Activated CD4-positive, alpha-beta T cell treated with anti-CD3 and anti-CD28 coated beads for 4 hours (primary cell): ENCODE measurements around the gene HLA-DOB.
A peak's percentile ranks its signal among the peaks of the same experiment; 100 is the strongest.
"Not testable (repeated sequence)": the region's sequence is repeated elsewhere in the genome, so short reads cannot be mapped to it uniquely, and the experiment has no call there.

ENCODE experiments used
- DNase-seq, 2 donors: peaks; one replicate each; pipeline ENCODE4 v3.0.0-alpha.2; 2020

The HLA-DOB gene

GRCh38 chr6:32807020-32807580 lies 9.7 kb downstream of the HLA-DOB start:
- DNase-seq, result no peak

DNA sequence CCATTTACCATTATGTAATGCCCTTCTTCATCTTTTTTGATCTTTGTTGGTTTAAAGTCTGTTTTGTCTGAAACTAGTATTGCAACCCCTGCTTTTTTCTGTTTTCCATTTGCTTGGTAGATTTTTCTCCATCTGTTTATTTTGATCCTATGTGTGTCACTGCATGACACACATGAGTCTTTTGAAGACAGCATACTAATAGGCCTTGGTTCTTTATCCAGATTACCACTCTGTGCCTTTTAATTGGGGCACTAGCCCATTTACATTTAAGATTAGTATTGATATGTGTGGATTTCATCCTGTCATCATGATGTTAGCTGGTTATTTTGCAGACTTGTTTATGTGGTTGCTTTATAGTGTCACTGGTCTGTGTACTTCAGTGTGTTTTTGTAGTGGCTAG lies 11.4 kb downstream of the HLA-DOB start:
- not testable (repeated sequence) for DNase-seq

DNA sequence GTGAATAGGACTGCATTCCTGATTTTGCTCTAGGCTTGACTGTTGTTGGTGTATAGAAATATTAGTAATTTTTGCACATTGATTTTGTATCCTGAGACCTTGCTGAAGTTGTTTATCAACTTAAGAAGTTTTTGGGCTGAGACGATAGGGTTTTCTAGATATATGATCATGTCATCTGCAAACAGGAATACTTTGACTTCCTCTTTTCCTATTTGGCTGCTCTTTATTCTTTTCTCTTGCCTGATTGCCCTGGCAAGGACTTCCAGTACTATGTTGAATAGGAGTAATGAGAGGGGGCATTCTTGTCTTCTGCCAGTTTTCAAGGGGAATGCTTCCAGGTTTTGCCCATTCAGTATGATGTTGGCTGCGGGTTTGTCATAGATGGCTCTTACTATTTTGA lies 13.4 kb downstream of the HLA-DOB start:
- no peak for DNase-seq

DNA sequence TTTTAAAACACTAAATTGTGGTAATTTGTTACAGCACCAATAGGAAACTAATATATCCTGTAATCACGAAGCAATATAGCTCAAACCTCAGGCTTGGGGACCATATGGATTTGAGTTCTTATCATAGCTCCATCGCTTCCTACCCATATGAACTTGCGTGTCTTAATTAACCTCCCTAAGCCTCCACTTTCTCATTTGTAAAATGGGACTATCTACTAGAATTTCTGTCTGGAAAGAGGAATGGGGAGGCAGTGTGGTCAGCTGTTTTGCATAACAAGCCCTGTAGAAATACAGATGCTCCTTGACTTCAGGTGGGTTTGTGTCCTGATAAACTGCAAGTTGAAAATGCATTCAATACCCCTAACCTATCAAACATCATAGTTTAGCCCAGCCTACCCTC lies 17.1 kb downstream of the HLA-DOB start:
- DNase-seq, result no peak

DNA sequence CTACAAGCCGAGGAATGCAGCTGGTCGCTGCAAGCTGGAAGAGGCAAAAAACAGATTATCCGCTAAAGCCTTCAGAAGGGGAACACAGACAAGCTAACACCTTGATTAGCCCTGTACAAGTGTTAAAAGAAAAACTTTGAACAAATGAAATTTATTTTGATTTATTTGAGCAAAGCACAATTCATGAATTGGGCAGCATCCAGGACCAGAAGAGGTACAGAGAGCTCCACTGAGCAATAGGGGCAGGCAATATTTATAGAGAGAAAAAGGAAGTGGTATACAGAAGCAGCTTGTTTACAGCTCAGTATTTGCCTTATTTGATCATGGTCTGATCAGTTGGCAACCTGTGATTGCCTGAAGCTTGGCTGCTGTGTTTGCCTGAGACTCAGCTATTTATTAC lies 17.6 kb downstream of the HLA-DOB start:
- no peak for DNase-seq

- peak; percentile 57 to 82 for DNase-seq
Observed at GRCh38 chr6:32796848-32797776, 19.7 kb downstream of the HLA-DOB start.

DNA sequence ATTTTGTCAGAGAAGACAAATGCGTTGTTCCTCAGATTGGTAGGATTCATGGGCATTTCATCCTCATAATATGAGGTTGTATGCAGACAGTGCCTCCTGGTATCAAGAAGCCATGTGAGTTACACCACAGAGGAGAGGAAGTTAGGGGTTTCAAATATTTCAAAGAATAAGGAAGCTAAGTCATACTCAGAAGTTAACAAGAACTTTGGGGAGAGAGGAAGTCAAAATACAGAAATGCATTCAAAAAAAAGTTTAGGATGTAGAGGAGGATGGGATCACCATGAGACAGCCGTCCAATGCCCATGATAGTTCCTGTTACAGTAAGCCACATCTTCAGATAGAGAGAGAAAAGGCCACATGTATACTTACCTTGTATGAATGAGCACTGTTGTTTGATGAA lies 22.3 kb downstream of the HLA-DOB start:
- no peak for DNase-seq

DNA sequence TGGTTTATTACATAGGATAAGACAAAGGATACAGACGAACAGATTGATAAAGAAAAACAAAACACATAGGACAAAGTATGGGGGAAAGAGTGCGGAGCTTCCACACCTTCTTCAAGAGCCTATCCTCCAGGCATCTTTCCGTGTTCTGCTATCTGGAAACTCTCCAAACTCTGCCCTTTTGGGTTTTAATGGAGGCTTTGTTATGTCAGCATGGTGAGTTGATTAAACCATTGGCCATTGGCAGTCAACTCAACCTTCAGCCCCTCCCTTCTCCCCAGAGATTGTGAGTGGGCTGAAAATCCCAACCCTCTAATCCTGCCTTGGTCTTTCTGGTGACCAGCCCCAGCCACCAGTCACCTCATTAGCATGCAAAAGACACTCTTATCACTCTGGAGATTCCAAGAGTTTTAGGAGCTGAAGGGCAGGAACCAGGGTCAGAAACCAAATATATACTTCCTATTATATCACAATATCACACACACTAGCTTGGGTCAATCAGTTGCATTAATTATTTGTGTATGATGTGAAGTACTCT lies 23.8 kb downstream of the HLA-DOB start:
- DNase-seq, result no peak

- no peak for DNase-seq
Observed at GRCh38 chr6:32790306-32790705, 26.5 kb downstream of the HLA-DOB start.

GRCh38 chr6:32785781-32786533 lies 30.8 kb downstream of the HLA-DOB start:
- peak; percentile 9 to 39 for DNase-seq

DNA sequence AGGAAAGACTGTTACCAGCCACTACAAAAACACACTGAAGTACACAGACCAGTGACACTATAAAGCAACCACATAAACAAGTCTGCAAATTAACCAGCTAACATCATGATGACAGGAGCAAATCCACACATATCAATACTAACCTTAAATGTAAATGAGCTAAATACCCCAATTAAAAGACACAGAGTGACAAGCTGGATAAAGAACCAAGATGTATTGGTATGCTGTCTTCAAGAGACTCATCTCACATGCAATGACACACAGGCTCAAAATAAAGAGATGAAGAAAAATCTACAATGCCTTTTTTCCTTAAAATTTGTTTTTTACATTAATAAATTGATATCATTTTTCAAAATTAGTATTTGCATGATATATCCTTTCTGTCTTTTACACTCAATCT lies 33.9 kb downstream of the HLA-DOB start:
- DNase-seq, result not testable (repeated sequence)

DNA sequence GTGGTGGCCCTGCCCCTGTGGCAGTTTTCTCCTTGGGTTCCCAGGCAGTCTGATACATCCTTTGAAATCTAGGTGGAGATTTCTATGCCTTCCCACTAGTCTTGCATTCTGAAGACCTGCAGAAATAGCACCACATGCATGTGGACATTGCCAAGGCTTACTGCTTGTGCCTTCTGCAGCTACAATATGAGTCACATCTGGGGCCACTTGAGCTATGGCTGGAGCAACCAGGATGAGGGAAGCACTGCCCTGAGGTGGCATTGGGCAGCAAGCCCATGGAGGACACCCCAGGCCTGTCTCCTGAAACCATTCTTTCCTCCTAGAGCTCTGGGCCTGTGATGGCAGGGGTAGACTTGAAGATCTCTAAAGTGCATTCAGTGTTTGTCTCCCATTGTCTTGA lies 37.8 kb downstream of the HLA-DOB start:
- no peak for DNase-seq

- DNase-seq, result no peak
Observed at GRCh38 chr6:32775071-32775470, 41.7 kb downstream of the HLA-DOB start.

- no peak for DNase-seq
Observed at GRCh38 chr6:32774426-32774825, 42.4 kb downstream of the HLA-DOB start.

- DNase-seq, result no peak
Observed at GRCh38 chr6:32772656-32773055, 44.1 kb downstream of the HLA-DOB start.

DNA sequence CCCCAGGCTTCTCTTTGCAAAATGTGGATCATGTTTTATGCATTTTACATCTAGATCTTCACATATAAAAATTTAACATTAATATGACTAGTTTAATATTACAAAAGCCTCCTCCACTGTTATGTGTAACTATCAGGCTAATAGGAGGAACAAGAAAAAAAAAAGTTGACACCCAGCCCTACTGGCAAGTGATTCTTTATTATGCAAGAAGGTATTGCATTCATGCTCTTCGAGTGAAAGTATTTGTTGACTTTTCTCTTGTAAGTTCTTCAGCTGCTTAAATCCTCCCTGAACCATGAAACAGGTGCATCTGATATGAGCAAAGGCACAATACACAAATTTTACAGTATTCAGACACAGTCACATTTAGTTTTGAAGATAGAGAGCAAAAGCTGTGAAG lies 52.8 kb downstream of the HLA-DOB start:
- no peak for DNase-seq

- DNase-seq, result no peak
Observed at GRCh38 chr6:32763421-32763820, 53.4 kb downstream of the HLA-DOB start, which contains the start of gene HLA-DQB2. Gene HLA-DQB2 (minus strand): TSS chr6:32763532. CDS start chr6:32763470, 62 bp downstream.
